Measurements from ENCODE around the gene NCAM2.

The NCAM2 gene

GRCh38 chr21:21179619-21180298, 181.6 kb downstream of the NCAM2 start:
- no peak for DNase-seq

DNA sequence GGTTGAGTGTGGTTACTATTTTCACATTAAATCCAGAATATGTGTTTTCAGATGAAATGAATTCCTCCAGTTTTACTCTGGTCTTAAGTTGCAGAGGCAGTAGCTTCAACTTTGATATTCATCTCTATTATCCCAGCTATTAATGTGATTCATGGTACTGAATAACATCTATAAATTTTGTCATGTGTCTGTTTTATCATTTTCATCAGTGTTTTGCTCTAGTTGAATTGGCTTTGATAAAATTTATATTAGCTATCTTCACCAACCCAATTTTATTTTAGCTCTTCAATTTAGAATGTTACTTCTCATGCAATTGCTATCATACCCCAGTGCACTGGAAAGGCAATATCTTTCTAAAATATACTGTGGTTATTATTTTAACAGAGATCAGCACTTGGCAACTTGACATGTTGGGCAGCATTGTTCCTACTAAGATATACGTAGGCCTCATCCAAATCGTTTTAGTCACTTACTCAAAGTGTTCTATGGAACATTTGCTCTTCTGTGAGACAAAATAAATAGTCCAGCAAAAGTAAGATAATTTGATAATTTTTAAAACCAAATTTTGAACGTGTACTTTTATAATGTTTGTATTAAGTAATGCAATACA, 184.3 kb downstream of the NCAM2 start:
- DNase-seq = no peak

GRCh38 chr21:21183092-21183491, 184.9 kb downstream of the NCAM2 start:
- no peak for DNase-seq

- no peak for DNase-seq
These were observed 186.7 kb downstream of the NCAM2 start for GRCh38 chr21:21184771-21185528.

GRCh38 chr21:21187579-21187978, 189.4 kb downstream of the NCAM2 start:
- no peak for DNase-seq

GRCh38 chr21:21188513-21189195, 190.4 kb downstream of the NCAM2 start:
- DNase-seq = no peak

- no peak for DNase-seq
These were observed 197.3 kb downstream of the NCAM2 start for GRCh38 chr21:21195417-21195943.

DNA sequence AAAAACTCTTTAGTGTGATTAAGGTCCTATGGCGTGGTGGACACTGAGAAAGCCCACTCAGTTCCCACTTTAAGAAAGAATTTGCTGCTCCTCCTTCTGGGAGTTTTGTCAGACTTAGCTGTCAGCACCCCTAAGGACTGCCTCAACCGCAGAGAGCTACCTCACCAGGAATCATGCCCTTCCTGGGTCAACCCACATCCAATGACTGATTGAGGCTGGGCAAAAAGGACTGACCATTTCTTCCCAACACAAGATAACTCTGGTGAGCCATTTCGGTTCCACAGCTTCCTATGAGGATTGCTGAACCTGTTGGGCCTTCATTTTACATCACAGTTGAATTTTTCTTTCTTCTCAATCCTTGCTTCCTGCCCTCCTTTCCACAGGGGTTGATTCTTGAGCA, 197.9 kb downstream of the NCAM2 start:
- no peak for DNase-seq

DNA sequence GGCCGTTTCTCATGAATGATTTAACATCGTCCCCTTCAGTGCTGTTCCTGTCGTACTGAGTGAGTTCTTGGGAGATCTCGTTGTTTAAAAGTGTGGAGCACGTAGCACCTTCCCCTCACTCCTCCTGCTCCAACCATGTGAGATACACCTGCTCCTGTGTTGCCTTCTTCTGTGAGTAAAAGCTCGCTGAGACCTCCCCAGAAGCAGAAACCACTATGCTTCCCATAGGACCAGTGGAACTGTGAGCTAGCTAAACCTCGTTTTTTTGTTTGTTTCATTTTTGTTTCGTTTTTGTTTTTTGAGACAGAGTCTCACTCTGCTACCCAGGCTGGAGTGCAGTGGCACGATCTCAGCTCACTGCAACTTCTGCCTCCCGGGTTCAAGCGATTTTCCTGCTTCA, 198.6 kb downstream of the NCAM2 start:
- no peak for DNase-seq

DNA sequence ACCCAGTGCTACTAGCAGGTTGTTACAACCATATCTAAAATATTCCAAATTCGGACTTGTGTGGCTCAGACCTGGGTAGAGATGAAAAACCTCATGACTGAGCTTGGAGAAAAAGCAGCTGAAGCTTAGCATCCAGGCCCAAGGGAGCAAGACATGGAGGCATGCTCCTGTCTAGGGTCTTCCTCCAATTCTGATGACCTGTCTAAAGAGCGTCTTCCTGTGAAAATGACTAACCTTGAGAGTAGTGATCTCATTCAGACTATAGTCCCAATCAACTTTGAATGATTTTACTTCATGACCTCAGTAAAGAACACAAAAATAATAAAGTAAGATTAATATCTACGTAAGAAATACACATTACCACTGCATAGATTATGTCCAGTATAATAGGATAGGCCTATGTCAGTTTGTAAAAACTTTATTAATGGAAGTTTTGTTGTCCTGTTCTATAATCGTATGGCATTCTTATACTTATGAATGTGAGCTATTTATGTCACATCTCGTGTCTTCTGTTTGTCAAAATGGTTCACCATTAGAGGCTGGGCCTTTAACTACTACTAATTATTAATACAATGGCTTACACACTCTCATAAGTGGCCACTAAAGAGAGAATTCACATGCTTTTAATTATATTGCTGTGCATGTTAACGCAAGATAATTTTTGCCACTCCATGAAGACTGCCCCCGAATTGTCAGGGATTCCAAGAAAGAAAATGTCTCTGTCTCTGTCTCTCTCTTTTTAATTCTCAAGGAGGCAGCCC, 201.3 kb downstream of the NCAM2 start:
- no peak for DNase-seq

DNA sequence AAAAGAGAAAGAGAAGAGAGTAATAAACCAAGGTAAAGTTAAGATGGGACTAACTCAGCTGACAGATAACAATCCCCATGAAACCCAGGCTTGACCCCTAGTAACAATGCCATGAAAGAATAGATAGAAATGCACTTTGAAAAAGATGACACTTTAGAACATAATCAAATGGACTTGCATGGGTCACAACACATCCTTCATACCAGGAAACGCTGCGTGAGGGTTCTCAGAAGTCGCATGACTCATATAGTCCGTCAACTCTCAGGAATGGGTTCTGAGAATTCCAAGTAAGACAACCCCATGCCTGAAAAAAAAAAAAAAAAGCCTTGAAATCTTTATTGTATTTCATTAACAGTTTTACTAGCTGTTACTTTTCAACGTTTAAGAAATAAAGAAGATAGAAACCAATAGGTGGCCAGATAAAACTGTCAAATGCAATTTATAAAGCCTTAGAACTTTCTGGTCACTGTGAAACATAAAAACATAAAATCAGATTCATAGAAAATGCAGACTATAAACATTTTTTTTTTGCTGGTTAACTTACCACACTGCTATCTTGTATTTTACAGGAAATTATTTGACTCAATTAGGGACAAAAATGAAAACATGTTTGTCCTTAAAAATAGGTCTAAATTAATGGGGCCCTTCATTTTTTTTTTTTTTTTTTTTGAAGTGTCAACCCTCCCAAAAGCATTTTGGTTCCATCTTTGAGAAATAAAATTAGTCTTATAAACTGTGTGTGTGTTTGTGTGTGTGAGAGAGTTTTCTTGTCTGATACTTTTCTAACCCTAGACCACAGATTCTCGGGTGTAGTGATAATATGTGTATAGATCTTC, 202.1 kb downstream of the NCAM2 start:
- DNase-seq = no peak

DNA sequence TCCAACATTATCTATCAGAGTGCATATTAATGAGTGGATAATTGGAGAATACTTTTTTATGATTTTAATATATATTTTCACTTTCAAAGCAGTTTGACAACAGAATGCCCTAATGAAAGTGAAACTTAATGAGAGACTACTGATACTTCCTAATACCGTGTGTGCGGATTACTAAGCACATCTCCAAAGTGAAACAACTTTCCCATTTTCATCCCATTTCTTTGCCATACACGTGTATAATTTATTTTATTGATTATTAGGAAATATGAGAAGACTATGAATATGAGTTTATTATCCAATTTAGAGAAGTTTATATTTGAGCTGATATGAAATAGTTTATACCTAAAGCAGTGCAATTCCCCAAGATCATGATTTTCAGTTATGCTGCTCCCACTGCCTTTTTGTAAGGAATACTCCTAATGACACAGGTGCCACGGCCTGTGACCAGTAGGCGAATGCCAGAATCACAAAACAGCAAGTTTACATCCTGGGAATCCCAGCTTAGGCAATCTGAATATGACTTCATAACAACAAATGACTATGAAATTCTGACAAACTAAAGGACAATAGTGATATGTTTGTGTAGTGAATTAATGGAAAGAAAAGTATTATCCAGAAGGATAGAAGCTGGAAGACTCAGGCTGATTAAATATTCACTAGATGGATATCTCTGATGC, 202.9 kb downstream of the NCAM2 start:
- no peak for DNase-seq

- DNase-seq = no peak
These were observed 205.7 kb downstream of the NCAM2 start for GRCh38 chr21:21203822-21204339.

- DNase-seq = no peak
These were observed 206.3 kb downstream of the NCAM2 start for GRCh38 chr21:21204366-21204996.

GRCh38 chr21:21205604-21206003, 207.4 kb downstream of the NCAM2 start:
- no peak for DNase-seq

- no peak for DNase-seq
These were observed 212.3 kb downstream of the NCAM2 start for GRCh38 chr21:21210552-21210951.

GRCh38 chr21:21213297-21213696, 215.1 kb downstream of the NCAM2 start:
- DNase-seq = no peak

GRCh38 chr21:21216047-21216446, 217.8 kb downstream of the NCAM2 start:
- no peak for DNase-seq

DNA sequence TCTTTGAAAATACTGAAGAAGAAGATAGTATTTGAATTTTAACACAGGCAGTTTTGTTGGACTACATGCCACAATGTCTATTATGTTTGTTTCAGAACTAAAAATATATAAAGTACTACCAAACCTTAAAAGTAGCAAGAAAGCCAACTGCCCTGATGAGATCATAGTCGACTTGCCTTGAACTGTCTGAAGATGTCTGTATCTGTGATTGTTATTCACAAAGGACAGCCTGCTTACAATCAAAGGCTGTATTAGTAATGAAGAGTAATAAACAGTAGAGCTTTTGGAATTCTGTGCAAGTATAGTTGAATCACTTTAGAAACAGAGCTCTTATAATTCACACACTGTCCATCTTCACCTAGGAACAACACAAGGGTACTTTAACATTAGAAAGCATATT, 228.3 kb downstream of the NCAM2 start:
- no peak for DNase-seq

- DNase-seq = no peak
These were observed 232.5 kb downstream of the NCAM2 start for GRCh38 chr21:21230672-21231071.

Data from GF-D8 (cell line).